ENCODE results near the gene SLC6A18.

Gene SLC6A18

GRCh38 chr5:1294835-1295649 is 69.9 kb downstream of the SLC6A18 start, which contains the start of gene TERT:
TERT (minus strand) TSS chr5:1295068; CDS start chr5:1294989, 79 bp downstream.
- no peak for DNase-seq

- DNase-seq = no peak
These were observed 70.5 kb downstream of the SLC6A18 start for GRCh38 chr5:1295650-1296037.
